NB4 (cell line): Measurements from ENCODE around the gene STAC.
"Not testable (repeated sequence)": the region's sequence is repeated elsewhere in the genome, so short reads cannot be mapped to it uniquely, and the experiment has no call there.

Source experiments
- DNase-seq: peaks from one replicate; pipeline ENCODE4 v3.0.0; 2010; ENCODE audit warnings: low read depth
- H3K4me3 ChIP-seq: one replicate; pipeline ENCODE4 v1.5.1; 2011; ENCODE audit warnings: mild to moderate bottlenecking, low read depth, low read length, moderate library complexity
- MYC ChIP-seq: IDR thresholded peaks from 2 replicates; pipeline ENCODE4 v1.6.1; 2011; ENCODE audit warnings: low read depth, low read length
- POLR2A ChIP-seq: IDR thresholded peaks from 2 replicates; pipeline ENCODE4 v1.6.1; 2011; ENCODE audit warnings: mild to moderate bottlenecking; ENCODE audit not compliant: insufficient read length; ENCODE audit errors: extremely low read depth
- TF ChIP-seq, protein P1 (sequence below): IDR thresholded peaks from 2 replicates; pipeline ENCODE4 v1.6.1; 2011; ENCODE audit warnings: low read depth, low read length
- TF ChIP-seq, protein P2 (sequence below): IDR thresholded peaks from one replicate; pipeline ENCODE4 v1.5.1; 2012; ENCODE audit warnings: low read depth, low read length

Gene STAC

DNA sequence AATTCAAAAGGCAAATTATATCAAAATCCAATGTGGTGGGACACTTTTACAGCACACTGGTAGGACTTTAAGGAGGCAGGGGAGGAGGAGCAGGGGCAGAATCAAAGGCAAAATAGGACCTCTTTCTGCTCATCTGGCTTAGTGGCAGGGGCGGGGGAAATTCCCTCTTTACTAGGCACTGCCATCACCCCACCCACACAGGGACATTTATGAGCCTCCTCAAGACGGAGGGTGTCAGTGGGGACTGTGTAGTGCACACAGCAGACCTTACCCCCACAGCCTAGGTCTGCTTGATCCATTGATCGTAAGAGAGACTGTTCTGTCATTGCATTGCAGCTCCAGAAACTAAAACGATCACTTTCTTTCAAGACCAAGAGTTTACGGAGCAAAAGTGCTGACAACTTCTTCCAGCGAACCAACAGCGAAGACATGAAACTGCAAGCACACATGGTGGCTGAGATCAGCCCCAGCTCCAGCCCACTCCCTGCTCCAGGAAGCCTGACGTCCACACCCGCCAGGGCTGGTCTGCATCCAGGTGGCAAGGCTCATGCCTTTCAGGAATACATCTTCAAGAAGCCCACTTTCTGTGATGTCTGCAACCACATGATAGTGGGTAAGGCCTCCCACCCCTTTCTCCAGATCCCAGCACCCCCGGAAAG is 62.9 kb downstream of the STAC start:
- TF ChIP-seq, protein P1, sequence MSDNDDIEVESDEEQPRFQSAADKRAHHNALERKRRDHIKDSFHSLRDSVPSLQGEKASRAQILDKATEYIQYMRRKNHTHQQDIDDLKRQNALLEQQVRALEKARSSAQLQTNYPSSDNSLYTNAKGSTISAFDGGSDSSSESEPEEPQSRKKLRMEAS: no peak
- TF ChIP-seq POLR2A: no peak
- TF ChIP-seq, protein P2, sequence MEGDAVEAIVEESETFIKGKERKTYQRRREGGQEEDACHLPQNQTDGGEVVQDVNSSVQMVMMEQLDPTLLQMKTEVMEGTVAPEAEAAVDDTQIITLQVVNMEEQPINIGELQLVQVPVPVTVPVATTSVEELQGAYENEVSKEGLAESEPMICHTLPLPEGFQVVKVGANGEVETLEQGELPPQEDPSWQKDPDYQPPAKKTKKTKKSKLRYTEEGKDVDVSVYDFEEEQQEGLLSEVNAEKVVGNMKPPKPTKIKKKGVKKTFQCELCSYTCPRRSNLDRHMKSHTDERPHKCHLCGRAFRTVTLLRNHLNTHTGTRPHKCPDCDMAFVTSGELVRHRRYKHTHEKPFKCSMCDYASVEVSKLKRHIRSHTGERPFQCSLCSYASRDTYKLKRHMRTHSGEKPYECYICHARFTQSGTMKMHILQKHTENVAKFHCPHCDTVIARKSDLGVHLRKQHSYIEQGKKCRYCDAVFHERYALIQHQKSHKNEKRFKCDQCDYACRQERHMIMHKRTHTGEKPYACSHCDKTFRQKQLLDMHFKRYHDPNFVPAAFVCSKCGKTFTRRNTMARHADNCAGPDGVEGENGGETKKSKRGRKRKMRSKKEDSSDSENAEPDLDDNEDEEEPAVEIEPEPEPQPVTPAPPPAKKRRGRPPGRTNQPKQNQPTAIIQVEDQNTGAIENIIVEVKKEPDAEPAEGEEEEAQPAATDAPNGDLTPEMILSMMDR: no peak
- TF ChIP-seq MYC: no peak
- H3K4me3 ChIP-seq: no peak overlapping the region
- no peak for DNase-seq

DNA sequence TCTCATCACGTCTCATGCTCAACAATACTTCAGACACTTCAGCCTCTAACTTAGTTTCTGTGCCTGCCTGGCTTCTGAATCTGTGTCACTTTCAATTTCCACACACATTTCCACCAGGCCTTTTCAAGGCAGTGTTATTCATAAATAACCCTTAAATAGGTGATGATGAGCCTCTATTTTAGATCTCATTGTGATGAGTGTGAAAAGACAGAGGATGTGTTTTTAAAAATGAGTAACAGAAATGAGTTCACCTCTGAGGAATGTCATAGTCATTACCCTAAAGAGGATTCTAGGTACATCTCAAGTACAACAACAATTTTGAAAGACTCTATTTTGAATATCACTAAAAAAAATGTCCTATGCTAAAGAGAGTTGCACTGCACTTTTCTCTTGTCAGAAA is 64.6 kb downstream of the STAC start:
- TF ChIP-seq POLR2A (no peak), MYC (no peak)
- TF ChIP-seq, protein P2: no peak
- no peak for DNase-seq

DNA sequence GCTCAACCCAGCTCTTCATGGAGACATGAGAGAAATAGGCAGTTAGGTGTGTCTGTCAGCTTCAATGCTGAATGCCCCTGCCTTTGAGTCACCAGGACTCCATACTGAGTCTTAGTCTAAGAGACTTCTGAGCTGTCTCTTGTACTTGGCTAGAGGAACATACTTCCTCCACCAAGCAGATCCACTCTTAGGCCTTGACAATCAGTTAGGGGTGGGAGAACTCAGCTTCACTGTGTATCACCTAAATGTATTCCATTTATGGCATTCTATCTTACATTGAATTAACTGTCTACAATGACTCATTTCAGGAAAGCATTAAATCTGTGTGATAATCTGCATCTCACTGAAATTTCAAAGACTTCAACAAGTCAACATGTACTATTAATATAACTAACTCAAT is 66.0 kb downstream of the STAC start:
- no peak for DNase-seq
- no peak for TF ChIP-seq MYC
- TF ChIP-seq, protein P1: no peak
- TF ChIP-seq POLR2A: no peak
- TF ChIP-seq, protein P2: no peak
- H3K4me3 ChIP-seq: no peak overlapping the region

More for the DNA sequence above, 64.6 kb downstream of the STAC start:
- H3K4me3 ChIP-seq: no peak overlapping the region

DNA sequence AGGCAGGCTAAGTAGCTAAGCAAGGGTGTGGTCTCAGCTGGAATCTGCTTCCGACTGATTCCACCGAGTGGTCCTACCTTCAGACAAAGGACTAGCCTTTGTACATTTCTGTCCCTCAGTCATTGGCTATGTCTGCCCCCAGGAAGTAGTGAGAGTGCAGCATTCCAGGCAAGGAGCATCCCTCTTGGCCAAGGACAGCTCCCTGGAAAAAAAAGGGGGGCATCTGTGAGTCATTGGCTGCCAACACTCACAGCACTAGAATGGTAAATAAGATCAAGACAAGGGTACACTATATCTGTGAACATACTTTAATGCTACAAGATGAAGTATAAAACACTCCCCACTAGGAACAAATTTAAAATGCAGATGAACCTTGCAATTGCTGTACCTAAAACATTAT is 66.8 kb downstream of the STAC start:
- H3K4me3 ChIP-seq: no peak overlapping the region
- no peak for DNase-seq
- TF ChIP-seq, protein P1: no peak
- TF ChIP-seq POLR2A: no peak
- TF ChIP-seq, protein P2: no peak
- TF ChIP-seq MYC: no peak

DNA sequence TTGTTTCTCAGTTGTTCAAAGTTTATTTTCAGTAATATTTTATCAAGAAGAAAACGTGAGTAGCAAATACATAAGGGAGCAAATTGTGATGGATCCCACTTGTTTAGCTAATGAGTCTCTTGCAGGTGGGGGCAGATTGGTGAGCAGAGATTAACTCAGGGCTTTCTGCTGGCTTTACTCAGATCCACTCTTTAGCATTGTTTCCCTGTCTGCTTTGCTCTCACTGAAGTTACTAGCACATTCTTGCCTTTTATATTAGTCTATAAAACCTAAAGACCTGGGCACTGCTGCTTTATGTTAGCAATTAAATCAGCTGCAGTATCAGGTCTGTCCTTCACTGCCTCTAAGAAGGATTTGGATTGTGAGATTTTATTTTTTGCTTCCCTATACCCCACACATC is 71.5 kb downstream of the STAC start:
- H3K4me3 ChIP-seq: no peak overlapping the region
- no peak for DNase-seq
- TF ChIP-seq, protein P2: no peak

DNA sequence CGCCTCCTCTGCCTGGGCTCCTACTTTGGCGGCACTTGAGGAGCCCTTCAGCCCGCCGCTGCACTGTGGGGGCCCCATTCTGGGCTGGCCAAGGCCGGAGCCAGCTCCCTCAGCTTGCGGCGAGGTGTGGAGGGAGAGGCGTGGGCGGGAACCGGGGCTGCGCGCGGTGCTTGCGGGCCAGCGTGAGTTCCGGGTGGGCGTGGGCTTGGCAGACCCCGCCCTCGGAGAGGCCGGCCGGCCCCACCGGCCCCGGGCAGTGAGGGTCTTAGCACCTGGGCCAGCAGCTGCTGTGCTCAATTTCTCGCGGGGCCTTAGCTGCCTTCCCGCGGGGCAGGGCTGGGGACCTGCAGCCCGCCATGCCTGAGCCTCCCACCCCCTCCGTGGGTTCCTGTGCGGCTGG is 72.9 kb downstream of the STAC start:
- DNase-seq, H3K4me3 ChIP-seq: not testable (repeated sequence)

DNA sequence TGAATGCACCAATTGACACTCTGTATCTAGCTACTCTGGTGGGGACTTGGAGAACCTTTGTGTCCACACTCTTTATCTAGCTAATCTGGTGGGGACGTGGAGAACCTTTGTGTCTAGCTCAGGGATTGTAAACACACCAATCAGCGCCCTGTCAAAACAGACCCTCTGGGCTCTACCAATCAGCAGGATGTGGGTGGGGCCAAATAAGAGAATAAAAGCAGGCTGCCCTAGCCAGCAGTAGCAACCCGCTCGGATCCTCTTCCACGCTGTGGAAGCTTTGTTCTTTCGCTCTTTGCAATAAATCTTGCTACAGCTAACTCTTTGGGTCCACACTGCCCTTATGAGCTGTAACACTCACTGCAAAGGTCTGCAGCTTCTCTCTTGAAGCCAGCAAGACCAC is 73.6 kb downstream of the STAC start:
- not testable (repeated sequence) for DNase-seq, H3K4me3 ChIP-seq
